ENCODE measurements around the gene RGS7.

- TF ChIP-seq EZH2 (IDR thresholded peaks at IDR 0.05; ENCODE audit: insufficient read depth, poor library complexity, severe bottlenecking) (no peak), EZH2phosphoT487 (IDR thresholded peaks at IDR 0.05; ENCODE audit: insufficient read depth, low read depth) (no peak)
Observed at GRCh38 chr1:241012708-241013340, 344.2 kb downstream of the RGS7 start.

Measured in GM23248 (cell line).